ENCODE data around the gene CDH12.

The CDH12 gene

GRCh38 chr5:21807953-21808352 is 1045.2 kb downstream of the CDH12 start:
- no peak for DNase-seq

- DNase-seq = no peak
Measured at GRCh38 chr5:21806943-21807342, 1046.2 kb downstream of the CDH12 start.

GRCh38 chr5:21806271-21806670 is 1046.9 kb downstream of the CDH12 start:
- no peak for DNase-seq

- DNase-seq = peak in 1 of 2 experiments; percentile 3
Measured at GRCh38 chr5:21802869-21803490, 1050.2 kb downstream of the CDH12 start.

GRCh38 chr5:21802100-21802499 is 1051.0 kb downstream of the CDH12 start:
- no peak for DNase-seq

GRCh38 chr5:21792748-21793147 is 1060.4 kb downstream of the CDH12 start:
- DNase-seq = no peak

- no peak for DNase-seq
Measured at GRCh38 chr5:21791304-21791703, 1061.8 kb downstream of the CDH12 start.

- no peak for DNase-seq
Measured at GRCh38 chr5:21784487-21784886, 1068.7 kb downstream of the CDH12 start.

GRCh38 chr5:21783074-21783679 is 1070.0 kb downstream of the CDH12 start:
- DNase-seq = no peak

GRCh38 chr5:21776466-21776865 is 1076.7 kb downstream of the CDH12 start:
- peak in 1 of 2 experiments; percentile 11 for DNase-seq

- DNase-seq = no peak
Measured at GRCh38 chr5:21774801-21775200, 1078.3 kb downstream of the CDH12 start.

GRCh38 chr5:21774281-21774680 is 1078.9 kb downstream of the CDH12 start:
- no peak for DNase-seq

GRCh38 chr5:21773456-21773855 is 1079.7 kb downstream of the CDH12 start:
- DNase-seq = no peak

- no peak for DNase-seq
Measured at GRCh38 chr5:21765406-21765805, 1087.7 kb downstream of the CDH12 start.

- DNase-seq = no peak
Measured at GRCh38 chr5:21739096-21739495, 1114.0 kb downstream of the CDH12 start.

- no peak for DNase-seq
Measured at GRCh38 chr5:21723500-21723899, 1129.6 kb downstream of the CDH12 start.

GRCh38 chr5:21711866-21712758 is 1141.0 kb downstream of the CDH12 start:
- DNase-seq = no peak

GRCh38 chr5:21709770-21710169 is 1143.4 kb downstream of the CDH12 start:
- no peak for DNase-seq

- DNase-seq = no peak
Measured at GRCh38 chr5:21704974-21705668, 1148.0 kb downstream of the CDH12 start.

- no peak for DNase-seq
Measured at GRCh38 chr5:21701317-21701716, 1151.8 kb downstream of the CDH12 start.
